Heart right ventricle (tissue), 16 donors: Measurements from ENCODE around the gene PTCH2. TPM values are rescaled to one million over a fixed set of nuclear protein-coding genes. Genes with fewer than 3 reads are reported as not detected.

Experiments
- ATAC-seq, 8 donors: fragments of 200-7000 bp; cut with Tn5 transposase; one replicate each; pipeline ENCODE4 v1.9.1; 2020; ENCODE audit warnings: mild to moderate bottlenecking in 8 of 8, moderate library complexity in 8 of 8, moderate number of reproducible peaks in 1 of 8
- DNase-seq, 2 donors: peaks; one replicate each; pipeline ENCODE4 v3.0.0-alpha.2; 2020
- H3K27ac ChIP-seq, 10 donors: fragments of 200-600 bp; sonication (generic) in 2 of 10; one replicate each; pipeline versions ENCODE4 v1.5.0 to v1.8.0; 2020 to 2022; ENCODE audit warnings: mild to moderate bottlenecking in 3 of 10
- H3K27me3 ChIP-seq, 7 donors: fragments of 200-600 bp; one replicate each; pipeline ENCODE4 v1.8.0; 2021 to 2022; ENCODE audit warnings: mild to moderate bottlenecking in 2 of 7
- H3K36me3 ChIP-seq, 9 donors: fragments of 200-600 bp; sonication (generic) in 1 of 9; one replicate each; pipeline versions ENCODE4 v1.5.0 to v1.8.0; 2020 to 2022; ENCODE audit warnings: mild to moderate bottlenecking in 2 of 9
- H3K4me1 ChIP-seq, 9 donors: fragments of 200-600 bp; sonication (generic) in 1 of 9; one replicate each; pipeline versions ENCODE4 v1.5.0 to v1.8.0; 2020 to 2022; ENCODE audit warnings: mild to moderate bottlenecking in 4 of 9
- H3K4me3 ChIP-seq, 10 donors: fragments of 200-600 bp; sonication (generic) in 2 of 10; one replicate each; pipeline versions ENCODE4 v1.5.0 to v1.8.0; 2020 to 2022; ENCODE audit warnings: mild to moderate bottlenecking in 7 of 10, moderate library complexity in 2 of 10
- H3K9me3 ChIP-seq, 11 donors: fragments of 200-600 bp in 10 of 11; sonication (generic) in 2 of 11; one replicate each; pipeline versions ENCODE4 v1.5.0 to v1.8.0; 2013 to 2022; ENCODE audit warnings: mild to moderate bottlenecking in 2 of 11, control low read depth in 1 of 11, moderate library complexity in 1 of 11
- WGBS, 2 donors: extraction: QIAGEN DNeasy Blood & Tissue Kit; methylation state at CpG; one replicate each; pipeline ENCODE4 v1.1.7; 2013; ENCODE audit warnings: inconsistent platforms in 1 of 2; 5-methylcytosine and 5-hydroxymethylcytosine counted together
- intact Hi-C, 10 donors: fragments of 100-400 bp; cut with DNase I; formaldehyde crosslinking; loops; one replicate each; pipeline versions ENCODE4 v1.11.1 to v1.14.2; 2022
- polyA plus RNA-seq, 2 donors: library from polyadenylated mRNA; stranded (reverse); fragments of 200-250 nt; gene quantifications; one replicate each; pipeline ENCODE4 v1.2.3, GENCODE V29; 2013
- total RNA-seq, 10 donors: library from RNA; stranded (reverse); fragmentation: NEBNext Ultra II Directional in 3 of 10; extraction: Animal tissue kit (Norgen Biotek cat#: 25700) in 3 of 10; gene quantifications; one replicate each; pipeline versions ENCODE4 v1.2.1 to v1.2.4, GENCODE V29; 2021 to 2023
- TF ChIP-seq, protein P1 (sequence below), 9 donors: fragments of 200-600 bp; sonication (generic) in 2 of 9; IDR thresholded peaks; one replicate each; pipeline versions ENCODE4 v1.5.0 to v1.8.0; 2021 to 2022; ENCODE audit warnings: antibody characterized with exemption in 9 of 9, mild to moderate bottlenecking in 5 of 9, moderate library complexity in 1 of 9
- donor health status: Arrhythmogenic right ventricular cardiomyopathy.
- donor health status: ischemic (EF 13 %, LVEDD 7.1; RV severe dilation, severe dysfunction).
- donor health status: healthy with polysubstance abuse.
- donor health status: DM: no; HTN: yes; CAD: no.
- donor health status: DM: no; HTN: no; CAD: no.
- donor health status: ischemic (EF 25% LVEDD 6.9; RV normal size, moderate dysfunction).
- donor health status: ischemic (EF 25% LVEDD 5.7; RV mildly dilated, moderate dysfunction).
- donor health status: healthy.
- donor health status: DM: yes; HTN: yes; CAD: no.
- donor health status: Ischemic cardiomyopathy.
- donor health status: ischemic (EF 35%, LVEDD 5.7; RV mildly dilated, moderate dysfunction).
- donor health status: nonischemic (EF 11% LVEDD 7.7; RV severe dilation, severe dysfunction).
- donor health status: DM: yes; HTN: yes; CAD: no.
- donor health status: PGD.
- donor health status: ischemic (EF 29% LVEDD 5.4; RV normal size, mild dysfunction).
- donor health status: nonischemic (EF 23%, LVEDD 6.1; RV moderate dilation, normal function).

PTCH2 gene
- total and polyA plus RNA-seq, 12 donors = 0.25 to 1.1 (median 0.44) TPM

DNA sequence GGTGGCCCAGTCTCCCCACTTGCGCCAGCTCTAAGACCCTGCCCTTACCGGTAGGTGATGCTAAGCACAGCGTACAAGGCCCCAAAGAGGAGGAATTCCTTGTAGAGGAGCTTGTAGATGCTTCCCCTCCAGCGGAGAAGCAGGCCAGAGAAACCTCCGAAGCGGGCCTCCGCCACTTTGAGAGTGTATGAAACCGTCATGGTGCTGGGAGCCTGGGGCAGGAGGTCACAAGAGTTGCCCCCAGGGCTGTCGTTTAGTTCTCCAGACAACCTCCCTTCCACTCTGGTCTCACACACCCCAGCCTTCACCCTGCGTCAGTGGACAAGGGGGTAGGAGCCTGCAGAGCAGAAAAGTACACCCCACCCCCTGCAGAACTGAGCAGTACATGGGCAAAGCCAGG, 55.5 kb downstream of the PTCH2 start:
- WGBS, 2 donors = 95 to 99% methylated on average over 10 of the region's 10 CpGs
- intact Hi-C loops = loop anchor here in 7 of 10 donors (5.0 to 10.0 kb wide), 6 partner anchors 35 to 517 kb away; no protein-coding TSS in a partner anchor
- TF ChIP-seq, protein P1, sequence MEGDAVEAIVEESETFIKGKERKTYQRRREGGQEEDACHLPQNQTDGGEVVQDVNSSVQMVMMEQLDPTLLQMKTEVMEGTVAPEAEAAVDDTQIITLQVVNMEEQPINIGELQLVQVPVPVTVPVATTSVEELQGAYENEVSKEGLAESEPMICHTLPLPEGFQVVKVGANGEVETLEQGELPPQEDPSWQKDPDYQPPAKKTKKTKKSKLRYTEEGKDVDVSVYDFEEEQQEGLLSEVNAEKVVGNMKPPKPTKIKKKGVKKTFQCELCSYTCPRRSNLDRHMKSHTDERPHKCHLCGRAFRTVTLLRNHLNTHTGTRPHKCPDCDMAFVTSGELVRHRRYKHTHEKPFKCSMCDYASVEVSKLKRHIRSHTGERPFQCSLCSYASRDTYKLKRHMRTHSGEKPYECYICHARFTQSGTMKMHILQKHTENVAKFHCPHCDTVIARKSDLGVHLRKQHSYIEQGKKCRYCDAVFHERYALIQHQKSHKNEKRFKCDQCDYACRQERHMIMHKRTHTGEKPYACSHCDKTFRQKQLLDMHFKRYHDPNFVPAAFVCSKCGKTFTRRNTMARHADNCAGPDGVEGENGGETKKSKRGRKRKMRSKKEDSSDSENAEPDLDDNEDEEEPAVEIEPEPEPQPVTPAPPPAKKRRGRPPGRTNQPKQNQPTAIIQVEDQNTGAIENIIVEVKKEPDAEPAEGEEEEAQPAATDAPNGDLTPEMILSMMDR (IDR thresholded peaks at IDR 0.05) = no peak

DNA sequence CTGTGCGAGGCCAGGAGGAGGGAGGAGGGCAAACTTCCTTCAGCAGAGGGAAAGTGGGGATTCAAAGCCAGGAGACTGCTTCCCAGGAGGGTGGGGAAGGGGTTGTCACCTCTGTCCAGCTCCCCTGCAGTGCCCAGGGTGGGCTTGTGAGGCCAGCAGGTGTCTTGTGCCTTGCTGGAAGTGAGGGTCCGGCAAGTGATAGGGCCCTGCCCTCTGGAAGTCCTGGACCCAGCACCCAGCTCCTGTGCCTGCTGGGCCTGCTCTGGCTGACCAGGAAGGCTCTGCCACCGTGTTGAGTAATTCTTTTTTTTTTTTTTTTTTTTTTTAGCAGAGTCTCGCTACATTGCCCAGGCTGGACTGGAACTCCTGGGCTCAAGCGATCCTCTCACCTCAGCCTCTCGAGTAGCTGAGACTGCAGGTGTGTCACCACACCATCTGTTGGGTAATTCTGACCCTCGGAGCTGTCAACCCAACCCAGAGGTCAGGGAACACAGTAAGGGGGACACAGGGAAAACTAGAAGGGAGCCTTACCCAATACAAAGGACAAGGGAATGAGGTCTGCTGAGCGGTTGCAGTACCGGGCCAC, 56.1 kb downstream of the PTCH2 start:
- TF ChIP-seq, protein P1 (IDR thresholded peaks at IDR 0.05) = no peak
- Histone ChIP-seq H3K4me3 (peak overlapping the region in 4 of 10 donors; percentile 54 to 62 (median 56)), H3K27ac (peak overlapping the region in 9 of 10 donors; percentile 10 to 82 (median 58)), H3K27me3 (peaks cover 0 to 7% (median 0%) of the 10 kb centered on the region in 7 donors), H3K9me3 (no peaks in the 10 kb centered on the region), H3K4me1 (peaks cover 0 to 34% (median 29%) of the 10 kb centered on the region in 9 donors), H3K36me3 (peaks cover 0 to 3% (median 0%) of the 10 kb centered on the region in 9 donors)
- WGBS, 2 donors = 82 to 87% methylated on average over 9 of the region's 9 CpGs
- DNase-seq = no peak
- ATAC-seq = peak in 3 of 8 donors; percentile 2 to 27 (median 4)
- intact Hi-C loops = loop anchor here in 7 of 10 donors (5.0 to 10.0 kb wide), 6 partner anchors 35 to 518 kb away; no protein-coding TSS in a partner anchor

More for the DNA sequence above, 55.5 kb downstream of the PTCH2 start:
- Histone ChIP-seq H3K27me3 (peaks cover 0 to 7% (median 0%) of the 10 kb centered on the region in 7 donors), H3K4me1 (peaks cover 0 to 34% (median 29%) of the 10 kb centered on the region in 9 donors), H3K36me3 (no peaks in the 10 kb centered on the region), H3K4me3 (no peak overlapping the region), H3K9me3 (no peaks in the 10 kb centered on the region), H3K27ac (peak overlapping the region in 1 of 10 donors; percentile 9)
- ATAC-seq = no peak
- DNase-seq = no peak

GRCh38 chr1:44786138-44786840, 56.8 kb downstream of the PTCH2 start:
- H3K27ac ChIP-seq = peak overlapping the region in 9 of 10 donors; percentile 34 to 82 (median 58)
- peak overlapping the region; percentile 12 to 62 (median 51) for H3K4me3 ChIP-seq
- ATAC-seq = peak; percentile 57 to 81 (median 74)
- WGBS, 2 donors = 6 to 7% methylated on average over 48 to 49 of the region's 49 CpGs
- TF ChIP-seq, protein P1 (IDR thresholded peaks at IDR 0.05) = peak; percentile 89 to 99 (median 97)
- no peaks in the 10 kb centered on the region for H3K9me3 ChIP-seq
- peak; percentile 64 to 73 for DNase-seq
- intact Hi-C loops = loop anchor here in 7 of 10 donors (5.0 to 10.0 kb wide), 6 partner anchors 36 to 519 kb away; no protein-coding TSS in a partner anchor
- peaks cover 0 to 7% (median 0%) of the 10 kb centered on the region in 7 donors for H3K27me3 ChIP-seq
- peaks cover 0 to 10% (median 0%) of the 10 kb centered on the region in 9 donors for H3K36me3 ChIP-seq
- peaks cover 0 to 34% (median 29%) of the 10 kb centered on the region in 9 donors for H3K4me1 ChIP-seq

DNA sequence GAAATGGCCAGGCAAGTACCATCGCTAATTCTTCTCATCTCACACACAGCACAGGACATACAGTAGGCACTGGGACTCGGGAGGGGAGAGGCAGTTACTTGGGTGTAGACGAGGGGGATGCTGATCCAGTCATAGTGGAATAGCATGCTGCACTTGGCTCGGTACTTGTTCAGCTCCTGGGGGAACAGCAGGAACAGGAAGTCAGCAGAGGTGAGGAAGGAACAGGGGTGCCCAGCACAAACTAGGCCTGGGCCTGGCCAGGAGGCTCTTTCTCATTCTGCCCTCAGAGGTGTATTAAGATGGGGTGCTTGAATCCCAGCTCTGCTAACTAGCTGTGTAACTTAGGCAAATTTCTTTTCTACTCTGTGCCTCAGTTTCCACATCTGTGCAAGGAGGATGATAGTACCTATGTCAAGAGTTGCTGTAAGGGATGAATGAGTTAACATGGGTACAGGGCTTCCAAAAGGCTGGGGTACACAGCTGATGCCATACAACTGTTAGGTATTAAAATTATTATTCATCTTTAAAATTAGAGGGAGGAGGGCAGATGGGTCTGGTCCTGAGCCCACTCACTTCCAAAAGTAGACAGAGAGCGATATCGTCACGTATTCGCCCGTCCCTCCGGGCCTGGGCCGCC, 57.4 kb downstream of the PTCH2 start:
- WGBS, 2 donors = 33% methylated on average over 11 of the region's 11 CpGs
- no peak for DNase-seq
- intact Hi-C loops = loop anchor here in 7 of 10 donors (5.0 to 10.0 kb wide), 6 partner anchors 37 to 519 kb away; no protein-coding TSS in a partner anchor
- Histone ChIP-seq H3K4me1 (peaks cover 0 to 34% (median 29%) of the 10 kb centered on the region in 9 donors), H3K9me3 (no peaks in the 10 kb centered on the region), H3K27ac (peak overlapping the region in 8 of 10 donors; percentile 34 to 82 (median 58)), H3K36me3 (peaks cover 0 to 16% (median 0%) of the 10 kb centered on the region in 9 donors), H3K27me3 (peaks cover 0 to 7% (median 0%) of the 10 kb centered on the region in 7 donors), H3K4me3 (peak overlapping the region in 9 of 10 donors; percentile 27 to 62 (median 54))
- no peak for ATAC-seq
- TF ChIP-seq, protein P1 (IDR thresholded peaks at IDR 0.05) = no peak
